A549 (cell line): ENCODE data around the gene LMNB1. TPM values are rescaled to one million over a fixed set of nuclear protein-coding genes. Genes with fewer than 3 reads are reported as not detected.
"Not testable (repeated sequence)": the region's sequence is repeated elsewhere in the genome, so short reads cannot be mapped to it uniquely, and the experiment has no call there.

Source experiments
- ATAC-seq, 2 experiments: fragments of 200-7000 bp in 1 of 2; fragments of >200 bp in 1 of 2; cut with Nextera tagmentation in 1 of 2; cut with Tn5 transposase in 1 of 2; 3 replicates each; pipeline versions ENCODE4 v1.8.0 to v1.9.1; 2018 to 2020; ENCODE audit warnings: mild to moderate bottlenecking in 1 of 2, moderate library complexity in 1 of 2
- CTCF ChIA-PET: fragments of 300-600 bp; sonication (Branson Sonifier 250); formaldehyde crosslinking; extraction: SDS; loops from one replicate; lab custom pipeline; 2021; ENCODE audit warnings: antibody characterized with exemption, inconsistent platforms; lab: Yijun Ruan, JAX
- POLR2A ChIA-PET: fragments of 350-600 bp; formaldehyde crosslinking; extraction: SDS; loops from one replicate; lab custom pipeline; 2021; ENCODE audit warnings: antibody characterized with exemption, inconsistent platforms; lab: Yijun Ruan, JAX
- DNase-seq, 2 experiments: peaks; one replicate each; pipeline versions ENCODE4 v3.0.0 to v3.0.0-alpha.2; 2011 to 2016; ENCODE audit warnings: low read depth in 1 of 2, low spot score in 1 of 2
- FAIRE-seq: peaks from 2 replicates; lab custom pipeline; 2011; peaks lifted over from hg19 to GRCh38; lab: Jason Lieb, UNC
- H3K27ac ChIP-seq, 2 experiments: fragments of >200 bp; sonication (Bioruptor Twin); formaldehyde crosslinking; 3 replicates each; pipeline ENCODE4 v1.5.1; 2016 to 2017
- H3K4me1 ChIP-seq: fragments of >200 bp; sonication (Bioruptor Twin); formaldehyde crosslinking; 3 replicates; pipeline ENCODE4 v1.6.1; 2016
- H3K4me2 ChIP-seq: fragments of >200 bp; sonication (Bioruptor Twin); formaldehyde crosslinking; 3 replicates; pipeline ENCODE4 v1.6.1; 2016
- H3K4me3 ChIP-seq: fragments of >200 bp; sonication (Bioruptor Twin); formaldehyde crosslinking; 3 replicates; pipeline ENCODE4 v1.5.1; 2016
- H3K9me3 ChIP-seq: fragments of >200 bp; sonication (Bioruptor Twin); formaldehyde crosslinking; 3 replicates; pipeline ENCODE4 v1.6.1; 2016
- BCL3 ChIP-seq: fragments of >200 bp; sonication (Bioruptor Twin); formaldehyde crosslinking; IDR thresholded peaks from 3 replicates; pipeline ENCODE4 v1.6.1; 2016
- CBX8 ChIP-seq: fragments of 200-600 bp; sonication (generic); IDR thresholded peaks from 2 replicates; pipeline ENCODE4 v1.6.1; 2016
- CHD4 ChIP-seq: fragments of 200-600 bp; sonication (generic); IDR thresholded peaks from 2 replicates; pipeline ENCODE4 v1.6.1; 2016; ENCODE audit warnings: antibody characterized with exemption, mild to moderate bottlenecking, borderline replicate concordance
- ESRRA ChIP-seq: fragments of 150-350 bp; IDR thresholded peaks from 2 replicates; pipeline ENCODE4 v1.6.1; 2014; ENCODE audit warnings: mild to moderate bottlenecking, low read length, borderline replicate concordance
- GATA3 ChIP-seq: IDR thresholded peaks from 2 replicates; pipeline ENCODE4 v1.6.1; 2012; ENCODE audit warnings: borderline replicate concordance
- HES2 ChIP-seq: fragments of >200 bp; sonication (Bioruptor Twin); formaldehyde crosslinking; IDR thresholded peaks from 2 replicates; pipeline ENCODE4 v1.6.1; 2016
- JUNB ChIP-seq: fragments of >200 bp; sonication (Bioruptor Twin); formaldehyde crosslinking; IDR thresholded peaks from 2 replicates; pipeline ENCODE4 v1.6.1; 2016
- NPAS2 ChIP-seq: fragments of 250-450 bp; sonication (Bioruptor Pico); IDR thresholded peaks from 2 replicates; pipeline ENCODE4 v1.8.0; 2022; ENCODE audit warnings: mild to moderate bottlenecking, moderate library complexity, borderline replicate concordance
- NR3C1 ChIP-seq: fragments of >200 bp; sonication (Bioruptor Twin); formaldehyde crosslinking; IDR thresholded peaks from 3 replicates; pipeline ENCODE4 v1.6.1; 2017
- RAD21 ChIP-seq, 2 experiments: fragments of >200 bp in 1 of 2; sonication (Bioruptor Twin) in 1 of 2; formaldehyde crosslinking in 1 of 2; IDR thresholded peaks in 1 of 2; conservative IDR thresholded peaks in 1 of 2; 2 replicates in 1 of 2; 3 replicates in 1 of 2; pipeline ENCODE4 v1.6.1; 2012 to 2018; ENCODE audit warnings: inconsistent platforms in 1 of 2
- REST ChIP-seq: fragments of 200-600 bp; sonication (generic); IDR thresholded peaks from 2 replicates; pipeline ENCODE4 v1.6.1; 2016; ENCODE audit warnings: antibody characterized with exemption, mild to moderate bottlenecking, moderate library complexity
- RFX5 ChIP-seq: fragments of 450-650 bp; IDR thresholded peaks from 2 replicates; pipeline ENCODE4 v1.7.1; 2014; ENCODE audit warnings: antibody characterized with exemption, mild to moderate bottlenecking, moderate library complexity
- RNF2 ChIP-seq: fragments of 200-600 bp; sonication (generic); IDR thresholded peaks from 2 replicates; pipeline ENCODE4 v1.6.1; 2016; ENCODE audit warnings: low read depth, mild to moderate bottlenecking, antibody characterized with exemption, moderate library complexity, borderline replicate concordance
- SREBF2 ChIP-seq: fragments of 450-650 bp; IDR thresholded peaks from 2 replicates; pipeline ENCODE4 v1.6.1; 2014; ENCODE audit warnings: mild to moderate bottlenecking, moderate library complexity
- ZC3H11A ChIP-seq: fragments of 450-650 bp; IDR thresholded peaks from 2 replicates; pipeline ENCODE4 v1.6.1; 2014; ENCODE audit warnings: antibody characterized with exemption, mild to moderate bottlenecking
- WGBS: methylation state at CpG from one replicate; pipeline ENCODE4 v1.1.6; 2017; ENCODE audit errors: missing lambda C conversion rate; 5-methylcytosine and 5-hydroxymethylcytosine counted together
- polyA plus RNA-seq, 4 experiments: library from polyadenylated mRNA; depleted of rRNA in 3 of 4; stranded (reverse); fragments of >200 nt; fragmentation: RNase III in 1 of 4; extraction: RNeasy Plus Mini Kit Qiagen cat#74134 plus additional on column Dnase treatment in 1 of 4; gene quantifications; 2 replicates in 3 of 4; 3 replicates in 1 of 4; pipeline ENCODE4 v1.2.3, GENCODE V29; 2011 to 2017

The LMNB1 gene
- polyA plus RNA-seq, 2 of the 4 experiments (the other 2 are of a cell fraction), result 45.9 to 55.6 TPM

GRCh38 chr5:126811515-126812198 is 34.7 kb downstream of the LMNB1 start (continued):
- no peak for TF ChIP-seq NR3C1
- no peak for TF ChIP-seq CHD4
- no peak for TF ChIP-seq HES2
- no peak for TF ChIP-seq ESRRA
- TF ChIP-seq, all 56 proteins: peak for 0

GRCh38 chr5:126812199-126812570 is 35.2 kb downstream of the LMNB1 start:
- Histone ChIP-seq H3K4me3 (no peak overlapping the region), H3K4me2 (no peak overlapping the region), H3K4me1 (peaks cover 19% of the 10 kb centered on the region), H3K9me3 (no peaks in the 10 kb centered on the region), H3K27ac (no peak overlapping the region)
- FAIRE-seq (no peak), DNase-seq (no peak), ATAC-seq (no peak)
- 93% methylated on average over 4 of the region's 4 CpGs for WGBS
- CTCF ChIA-PET, result interaction anchor here (0.6 to 3.7 kb wide), 8 partner anchors 10 to 681 kb away, joined by 3 to 19 read pairs (median 3); no protein-coding TSS in a partner anchor
- POLR2A ChIA-PET, result no interaction called here
- TF ChIP-seq GATA3 (no peak), RNF2 (no peak), RAD21 (conservative IDR thresholded peaks at IDR 0.05 in 1 of 2, IDR thresholded peaks at IDR 0.05 in 1 of 2) (no peak), NPAS2 (CRISPR knock-in tag) (no peak), BCL3 (no peak), REST (no peak), ZC3H11A (no peak), CBX8 (no peak), CHD4 (no peak), SREBF2 (no peak), JUNB (no peak), RFX5 (no peak)

- ATAC-seq, FAIRE-seq, H3K9me3 ChIP-seq, H3K4me2 ChIP-seq, H3K4me3 ChIP-seq, POLR2A ChIA-PET, DNase-seq: not testable (repeated sequence)
- 94% methylated on average over 9 of the region's 9 CpGs for WGBS
- H3K4me1 ChIP-seq, result peaks cover 19% of the 10 kb centered on the region
- peak overlapping the region in 1 of 2 experiments; percentile 16; a peak in 2 of 6 replicates for H3K27ac ChIP-seq
- CTCF ChIA-PET, result interaction anchor here (0.9 kb wide), 1 partner anchor 460 kb away, joined by 3 read pairs; no protein-coding TSS in a partner anchor
These were observed 36.9 kb downstream of the LMNB1 start for GRCh38 chr5:126813799-126814198.
